OCI-LY1 (cell line): ENCODE data around the gene SUCO.
A peak's percentile ranks its signal among the peaks of the same experiment; 100 is the strongest.

Source experiments
- H2AFZ ChIP-seq: fragments of 200-600 bp; sonication (generic), shearing (Covaris generic); 2 replicates; pipeline ENCODE4 v1.6.0; 2014; ENCODE audit warnings: antibody characterized with exemption, mild to moderate bottlenecking, low read length
- H3F3A ChIP-seq: fragments of 200-600 bp; sonication (generic), shearing (Covaris generic); 2 replicates; pipeline ENCODE4 v1.6.0; 2014; ENCODE audit warnings: mild to moderate bottlenecking, antibody characterized with exemption, low read length, moderate library complexity; ENCODE audit not compliant: insufficient read depth
- H3K27ac ChIP-seq: fragments of 200-600 bp; sonication (generic); 2 replicates; pipeline ENCODE4 v1.5.1; 2014; ENCODE audit warnings: low read length, mixed run types, mild to moderate bottlenecking, low read depth; ENCODE audit not compliant: poor library complexity, severe bottlenecking
- H3K27me3 ChIP-seq: fragments of 200-600 bp; sonication (generic); 2 replicates; pipeline ENCODE4 v1.6.0; 2014; ENCODE audit warnings: antibody characterized with exemption, mild to moderate bottlenecking, low read length, moderate library complexity; ENCODE audit not compliant: insufficient read depth
- H3K36me3 ChIP-seq: fragments of 200-600 bp; sonication (generic); 2 replicates; pipeline ENCODE4 v1.6.1; 2014; ENCODE audit warnings: mild to moderate bottlenecking, antibody characterized with exemption, low read length, moderate library complexity, mixed read lengths; ENCODE audit not compliant: insufficient read depth
- H3K4me1 ChIP-seq: fragments of 200-600 bp; sonication (generic); 2 replicates; pipeline ENCODE4 v1.5.1; 2014; ENCODE audit warnings: mild to moderate bottlenecking, low read length, moderate library complexity; ENCODE audit not compliant: insufficient read depth, severe bottlenecking
- H3K4me2 ChIP-seq: fragments of 200-600 bp; sonication (generic), shearing (Covaris generic); 2 replicates; pipeline ENCODE4 v1.6.1; 2014; ENCODE audit warnings: low read length
- H3K4me3 ChIP-seq: fragments of 200-600 bp; sonication (generic); 2 replicates; pipeline ENCODE4 v1.5.1; 2014; ENCODE audit warnings: low read length, low read depth, mild to moderate bottlenecking, mixed read lengths; ENCODE audit not compliant: poor library complexity, severe bottlenecking
- H3K79me2 ChIP-seq: fragments of 200-600 bp; shearing (Covaris generic); 2 replicates; pipeline ENCODE4 v1.6.1; 2016; ENCODE audit warnings: mixed run types, low read length, mixed read lengths; ENCODE audit not compliant: insufficient read depth
- H3K9ac ChIP-seq: fragments of 200-600 bp; sonication (generic), shearing (Covaris generic); 2 replicates; pipeline ENCODE4 v1.6.1; 2014; ENCODE audit warnings: mild to moderate bottlenecking, low read length, mixed read lengths
- H3K9me2 ChIP-seq: fragments of 200-600 bp; sonication (generic), shearing (Covaris generic); 2 replicates; pipeline ENCODE4 v1.6.1; 2014; ENCODE audit warnings: low read depth, mild to moderate bottlenecking, low read length, mixed read lengths
- H3K9me3 ChIP-seq: fragments of 200-600 bp; shearing (Covaris generic); 2 replicates; pipeline ENCODE4 v1.6.1; 2014; ENCODE audit warnings: low read length, mixed read lengths
- H4K20me1 ChIP-seq: fragments of 200-600 bp; sonication (generic), shearing (Covaris generic); 2 replicates; pipeline ENCODE4 v1.6.0; 2016; ENCODE audit warnings: mild to moderate bottlenecking, low read length; ENCODE audit not compliant: insufficient read depth
- EZH2 ChIP-seq: fragments of 200-600 bp; sonication (generic), shearing (Covaris generic); IDR thresholded peaks from 2 replicates; pipeline ENCODE4 v1.8.0; 2017; ENCODE audit warnings: borderline replicate concordance, mixed run types, mild to moderate bottlenecking, antibody characterized with exemption, low read length, moderate library complexity, mixed read lengths
- TF ChIP-seq, protein P1 (sequence below): fragments of 200-600 bp; sonication (generic), shearing (Covaris generic); IDR thresholded peaks from 2 replicates; pipeline ENCODE4 v1.5.1; 2017; ENCODE audit warnings: mild to moderate bottlenecking, antibody characterized with exemption, low read length, moderate library complexity, mixed read lengths

SUCO gene

GRCh38 chr1:172642970-172643369, 110.0 kb downstream of the SUCO start:
- H3K4me2 ChIP-seq: peak overlapping the region; percentile 29; the same call in 1 of the 2 replicates

DNA sequence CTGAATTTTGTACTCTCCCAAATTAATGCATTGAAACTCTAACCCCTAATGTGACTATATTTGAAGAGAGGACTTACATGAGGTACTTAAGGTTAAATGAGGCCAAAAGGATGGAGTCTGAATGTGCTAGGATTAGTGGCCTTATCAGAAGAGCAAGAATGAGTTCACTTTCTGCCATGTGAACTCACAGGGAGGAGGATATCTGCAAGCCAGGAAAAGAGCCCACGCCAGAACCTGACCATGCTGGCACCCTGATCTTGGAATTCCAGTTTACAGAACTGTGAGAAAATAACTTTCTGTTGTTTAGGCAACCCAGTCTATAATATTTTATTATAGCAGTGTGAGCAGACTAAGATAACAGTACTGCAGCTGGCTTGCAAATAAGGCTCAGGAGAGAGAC, 113.7 kb downstream of the SUCO start:
- Histone ChIP-seq H3K27ac (no peak overlapping the region), H3K4me2 (no peak overlapping the region), H3K9ac (no peak overlapping the region), H4K20me1 (no peaks in the 10 kb centered on the region), H3F3A (no peaks in the 10 kb centered on the region), H3K9me2 (no peaks in the 10 kb centered on the region), H2AFZ (no peak overlapping the region), H3K9me3 (no peaks in the 10 kb centered on the region), H3K27me3 (no peaks in the 10 kb centered on the region), H3K4me1 (no peaks in the 10 kb centered on the region), H3K36me3 (no peaks in the 10 kb centered on the region), H3K4me3 (no peak overlapping the region), H3K79me2 (no peaks in the 10 kb centered on the region)
- no peak for TF ChIP-seq EZH2
- TF ChIP-seq, protein P1, sequence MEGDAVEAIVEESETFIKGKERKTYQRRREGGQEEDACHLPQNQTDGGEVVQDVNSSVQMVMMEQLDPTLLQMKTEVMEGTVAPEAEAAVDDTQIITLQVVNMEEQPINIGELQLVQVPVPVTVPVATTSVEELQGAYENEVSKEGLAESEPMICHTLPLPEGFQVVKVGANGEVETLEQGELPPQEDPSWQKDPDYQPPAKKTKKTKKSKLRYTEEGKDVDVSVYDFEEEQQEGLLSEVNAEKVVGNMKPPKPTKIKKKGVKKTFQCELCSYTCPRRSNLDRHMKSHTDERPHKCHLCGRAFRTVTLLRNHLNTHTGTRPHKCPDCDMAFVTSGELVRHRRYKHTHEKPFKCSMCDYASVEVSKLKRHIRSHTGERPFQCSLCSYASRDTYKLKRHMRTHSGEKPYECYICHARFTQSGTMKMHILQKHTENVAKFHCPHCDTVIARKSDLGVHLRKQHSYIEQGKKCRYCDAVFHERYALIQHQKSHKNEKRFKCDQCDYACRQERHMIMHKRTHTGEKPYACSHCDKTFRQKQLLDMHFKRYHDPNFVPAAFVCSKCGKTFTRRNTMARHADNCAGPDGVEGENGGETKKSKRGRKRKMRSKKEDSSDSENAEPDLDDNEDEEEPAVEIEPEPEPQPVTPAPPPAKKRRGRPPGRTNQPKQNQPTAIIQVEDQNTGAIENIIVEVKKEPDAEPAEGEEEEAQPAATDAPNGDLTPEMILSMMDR: no peak

More at GRCh38 chr1:172642970-172643369, 110.0 kb downstream of the SUCO start:
- Histone ChIP-seq H3K4me1 (peaks cover 13% of the 10 kb centered on the region), H3K79me2 (no peaks in the 10 kb centered on the region), H4K20me1 (no peaks in the 10 kb centered on the region), H3F3A (no peaks in the 10 kb centered on the region), H3K27ac (no peak overlapping the region), H2AFZ (no peak overlapping the region), H3K9me2 (no peaks in the 10 kb centered on the region), H3K9ac (no peak overlapping the region), H3K27me3 (no peaks in the 10 kb centered on the region), H3K36me3 (no peaks in the 10 kb centered on the region), H3K4me3 (no peak overlapping the region), H3K9me3 (no peaks in the 10 kb centered on the region)
- no peak for TF ChIP-seq EZH2
- TF ChIP-seq, protein P1: no peak

- Histone ChIP-seq H3K9me3 (no peaks in the 10 kb centered on the region), H3K4me2 (no peak overlapping the region), H3K79me2 (no peaks in the 10 kb centered on the region), H3K9me2 (no peaks in the 10 kb centered on the region), H3K4me3 (no peak overlapping the region), H3K27ac (no peak overlapping the region), H3K36me3 (no peaks in the 10 kb centered on the region), H2AFZ (no peak overlapping the region), H3K27me3 (no peaks in the 10 kb centered on the region), H3F3A (no peaks in the 10 kb centered on the region), H3K4me1 (no peaks in the 10 kb centered on the region), H3K9ac (no peak overlapping the region), H4K20me1 (no peaks in the 10 kb centered on the region)
- no peak for TF ChIP-seq EZH2
- TF ChIP-seq, protein P1: 0 out of 2 replicates have a peak, but pooled peaks have one; percentile 8
These were observed 114.2 kb downstream of the SUCO start for GRCh38 chr1:172647110-172647564.
